Testis (tissue), 2 donors: ENCODE data around the gene LRRC32.

Source experiments
- CTCF ChIP-seq, 3 experiments: fragments of 450-650 bp in 2 of 3; fragments of 200-600 bp in 1 of 3; sonication (generic) in 1 of 3; IDR thresholded peaks; one replicate each; pipeline ENCODE4 v1.5.1; 2016 to 2019; ENCODE audit warnings: antibody characterized with exemption in 3 of 3, mild to moderate bottlenecking in 2 of 3, moderate library complexity in 1 of 3
- POLR2A ChIP-seq: fragments of 450-650 bp; IDR thresholded peaks from one replicate; pipeline ENCODE4 v1.6.1; 2017; ENCODE audit warnings: antibody characterized with exemption, mild to moderate bottlenecking, moderate library complexity

- TF ChIP-seq POLR2A (no peak), CTCF (IDR thresholded peaks at IDR 0.05) (no peak)
Measured at GRCh38 chr11:76625472-76626186, 44.9 kb downstream of the LRRC32 start.
